ENCODE measurements around the gene DTNB. TPM values are rescaled to one million over a fixed set of nuclear protein-coding genes. Genes with fewer than 3 reads are reported as not detected.

DTNB gene
- total and polyA plus RNA-seq, 10 of the 15 experiments (the other 5 are each of a cell fraction or from before 2014, with no cell fraction given) = 4.5 to 30.6 (median 11.9) TPM

DNA sequence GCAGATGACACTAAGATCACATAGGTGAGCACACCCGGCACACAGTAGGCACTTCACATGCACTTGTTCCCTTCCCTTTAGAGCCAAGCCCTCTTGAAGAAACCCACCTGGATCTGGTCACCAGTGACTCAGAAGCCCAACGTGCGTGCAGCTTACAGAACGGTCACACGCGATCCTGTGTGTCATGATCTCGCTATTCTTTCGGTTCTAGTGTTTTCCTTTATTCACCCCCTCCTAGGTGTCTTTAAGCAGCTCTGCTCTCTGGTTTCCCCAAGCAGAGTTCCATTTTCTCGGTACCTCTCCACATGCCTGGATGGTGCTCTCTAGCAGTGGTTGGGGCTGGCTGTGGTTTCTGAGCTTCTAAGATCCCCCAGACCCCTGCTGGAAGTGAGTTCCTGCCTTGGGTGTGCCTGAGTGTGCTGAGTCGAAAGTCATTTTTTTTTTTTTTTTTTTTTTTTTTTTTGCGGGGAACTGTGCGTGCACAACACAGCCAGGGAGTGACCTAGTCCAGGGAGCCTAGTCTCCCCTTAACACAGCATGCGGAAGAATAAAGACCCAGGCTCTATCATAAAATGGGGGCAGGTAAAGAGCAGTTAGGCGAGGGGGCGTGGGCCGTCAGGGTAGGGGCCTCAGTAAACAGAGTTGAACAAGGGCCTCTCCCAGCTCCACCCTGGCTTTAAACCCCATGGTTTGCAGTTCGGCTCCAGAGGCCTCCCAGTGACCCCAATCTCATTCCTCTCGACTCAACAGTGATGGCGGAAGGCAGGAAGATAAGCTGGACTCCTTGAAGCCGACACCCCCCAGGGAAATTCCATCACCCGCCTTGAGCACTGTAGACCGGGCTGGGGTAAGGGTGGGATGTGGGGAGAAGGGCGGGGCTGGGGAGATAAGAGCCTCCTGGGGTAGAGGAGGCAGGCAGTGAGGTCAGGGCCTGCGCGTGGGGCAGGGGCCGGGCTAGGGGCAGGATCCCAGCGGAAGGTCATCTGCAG lies 301.8 kb downstream of the DTNB start:
- Histone ChIP-seq H3K27ac (ENCODE audit: control insufficient read depth, insufficient read depth) (no peak overlapping the region), H3K79me2 (ENCODE audit: control insufficient read depth, insufficient read depth, low read length) (no peaks in the 10 kb centered on the region), H3K4me3 (no peak overlapping the region), H3K9ac (ENCODE audit: control insufficient read depth, insufficient read depth, low read length) (no peak overlapping the region), H4K20me1 (ENCODE audit: control insufficient read depth, insufficient read depth) (no peaks in the 10 kb centered on the region), H3K9me3 (replicated peaks; ENCODE audit: control insufficient read depth, insufficient read depth, low read length) (no peaks in the 10 kb centered on the region), H3K4me1 (ENCODE audit: control insufficient read depth, insufficient read depth, low read length) (peaks cover 5% of the 10 kb centered on the region), H3K27me3 (replicated peaks in 1 of 2; ENCODE audit: control insufficient read depth in 2 of 2, insufficient read depth in 2 of 2, low read length in 1 of 2) (no peaks in the 10 kb centered on the region), H2AFZ (ENCODE audit: control insufficient read depth, low read depth, low read length) (no peak overlapping the region), H3K4me2 (ENCODE audit: control insufficient read depth, insufficient read depth) (no peak overlapping the region), H3K36me3 (ENCODE audit: control insufficient read depth in 2 of 2, insufficient read depth in 2 of 2, low read length in 1 of 2) (no peaks in the 10 kb centered on the region)
- ATAC-seq (no peak), DNase-seq (ENCODE audit: low read depth, low spot score) (no peak), FAIRE-seq (no peak)
- no TSS peak for BruUV-seq (replicated peaks)
- no peak for TF ChIP-seq STAT1 (conservative IDR thresholded peaks at IDR 0.05)
- no peak for TF ChIP-seq NRF1 (conservative IDR thresholded peaks at IDR 0.05; ENCODE audit: low read depth, low read length)
- TF ChIP-seq MYC (IDR thresholded peaks at IDR 0.05; ENCODE audit: insufficient read depth, insufficient read length, insufficient replicate concordance, low read length, severe bottlenecking) = no peak
- no peak for TF ChIP-seq SMARCA5 (IDR thresholded peaks at IDR 0.05)
- no peak for TF ChIP-seq CREM (IDR thresholded peaks at IDR 0.05; ENCODE audit: low read depth)
- TF ChIP-seq, protein P1, sequence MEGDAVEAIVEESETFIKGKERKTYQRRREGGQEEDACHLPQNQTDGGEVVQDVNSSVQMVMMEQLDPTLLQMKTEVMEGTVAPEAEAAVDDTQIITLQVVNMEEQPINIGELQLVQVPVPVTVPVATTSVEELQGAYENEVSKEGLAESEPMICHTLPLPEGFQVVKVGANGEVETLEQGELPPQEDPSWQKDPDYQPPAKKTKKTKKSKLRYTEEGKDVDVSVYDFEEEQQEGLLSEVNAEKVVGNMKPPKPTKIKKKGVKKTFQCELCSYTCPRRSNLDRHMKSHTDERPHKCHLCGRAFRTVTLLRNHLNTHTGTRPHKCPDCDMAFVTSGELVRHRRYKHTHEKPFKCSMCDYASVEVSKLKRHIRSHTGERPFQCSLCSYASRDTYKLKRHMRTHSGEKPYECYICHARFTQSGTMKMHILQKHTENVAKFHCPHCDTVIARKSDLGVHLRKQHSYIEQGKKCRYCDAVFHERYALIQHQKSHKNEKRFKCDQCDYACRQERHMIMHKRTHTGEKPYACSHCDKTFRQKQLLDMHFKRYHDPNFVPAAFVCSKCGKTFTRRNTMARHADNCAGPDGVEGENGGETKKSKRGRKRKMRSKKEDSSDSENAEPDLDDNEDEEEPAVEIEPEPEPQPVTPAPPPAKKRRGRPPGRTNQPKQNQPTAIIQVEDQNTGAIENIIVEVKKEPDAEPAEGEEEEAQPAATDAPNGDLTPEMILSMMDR (IDR thresholded peaks at IDR 0.05 in 2 of 3, conservative IDR thresholded peaks at IDR 0.05 in 1 of 3; ENCODE audit: control insufficient read depth in 2 of 3, extremely low read depth in 1 of 3, insufficient read depth in 1 of 3, low read depth in 3 of 3, low read length in 3 of 3) = no peak
- TF ChIP-seq NFIC (IDR thresholded peaks at IDR 0.05; ENCODE audit: low read depth, low read length) = no peak
- no peak for TF ChIP-seq TCF7 (IDR thresholded peaks at IDR 0.05; ENCODE audit: borderline replicate concordance)
- no peak for TF ChIP-seq YBX1 (IDR thresholded peaks at IDR 0.05)
- TF ChIP-seq ZNF622 (IDR thresholded peaks at IDR 0.05) = no peak
- TF ChIP-seq, protein P2, sequence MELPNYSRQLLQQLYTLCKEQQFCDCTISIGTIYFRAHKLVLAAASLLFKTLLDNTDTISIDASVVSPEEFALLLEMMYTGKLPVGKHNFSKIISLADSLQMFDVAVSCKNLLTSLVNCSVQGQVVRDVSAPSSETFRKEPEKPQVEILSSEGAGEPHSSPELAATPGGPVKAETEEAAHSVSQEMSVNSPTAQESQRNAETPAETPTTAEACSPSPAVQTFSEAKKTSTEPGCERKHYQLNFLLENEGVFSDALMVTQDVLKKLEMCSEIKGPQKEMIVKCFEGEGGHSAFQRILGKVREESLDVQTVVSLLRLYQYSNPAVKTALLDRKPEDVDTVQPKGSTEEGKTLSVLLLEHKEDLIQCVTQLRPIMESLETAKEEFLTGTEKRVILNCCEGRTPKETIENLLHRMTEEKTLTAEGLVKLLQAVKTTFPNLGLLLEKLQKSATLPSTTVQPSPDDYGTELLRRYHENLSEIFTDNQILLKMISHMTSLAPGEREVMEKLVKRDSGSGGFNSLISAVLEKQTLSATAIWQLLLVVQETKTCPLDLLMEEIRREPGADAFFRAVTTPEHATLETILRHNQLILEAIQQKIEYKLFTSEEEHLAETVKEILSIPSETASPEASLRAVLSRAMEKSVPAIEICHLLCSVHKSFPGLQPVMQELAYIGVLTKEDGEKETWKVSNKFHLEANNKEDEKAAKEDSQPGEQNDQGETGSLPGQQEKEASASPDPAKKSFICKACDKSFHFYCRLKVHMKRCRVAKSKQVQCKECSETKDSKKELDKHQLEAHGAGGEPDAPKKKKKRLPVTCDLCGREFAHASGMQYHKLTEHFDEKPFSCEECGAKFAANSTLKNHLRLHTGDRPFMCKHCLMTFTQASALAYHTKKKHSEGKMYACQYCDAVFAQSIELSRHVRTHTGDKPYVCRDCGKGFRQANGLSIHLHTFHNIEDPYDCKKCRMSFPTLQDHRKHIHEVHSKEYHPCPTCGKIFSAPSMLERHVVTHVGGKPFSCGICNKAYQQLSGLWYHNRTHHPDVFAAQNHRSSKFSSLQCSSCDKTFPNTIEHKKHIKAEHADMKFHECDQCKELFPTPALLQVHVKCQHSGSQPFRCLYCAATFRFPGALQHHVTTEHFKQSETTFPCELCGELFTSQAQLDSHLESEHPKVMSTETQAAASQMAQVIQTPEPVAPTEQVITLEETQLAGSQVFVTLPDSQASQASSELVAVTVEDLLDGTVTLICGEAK (IDR thresholded peaks at IDR 0.05; ENCODE audit: borderline replicate concordance) = no peak
- TF ChIP-seq CHD1 (IDR thresholded peaks at IDR 0.05; ENCODE audit: low read depth, low read length) = no peak
- no peak for TF ChIP-seq MXI1 (IDR thresholded peaks at IDR 0.05; ENCODE audit: low read depth, low read length)
- no peak for TF ChIP-seq TCF12 (IDR thresholded peaks at IDR 0.05; ENCODE audit: low read depth, low read length)
- no peak for TF ChIP-seq BACH1 (IDR thresholded peaks at IDR 0.05; ENCODE audit: borderline replicate concordance)
- POLR2A ChIA-PET = interaction anchor here (0.6 to 2.4 kb wide), 2 partner anchors 9 to 149 kb away, joined by 3 to 11 read pairs; no protein-coding TSS in a partner anchor
- RAD21 ChIA-PET (ENCODE audit: unreplicated experiment) = interaction anchor here (0.8 kb wide), 1 partner anchor 71 kb away, joined by 5 read pairs; no protein-coding TSS in a partner anchor
- intact Hi-C loops (cut with micrococcal nuclease; ENCODE audit: unreplicated experiment) (no loop called here), in situ Hi-C loops (cut with MboI) (no loop called here)
- whole genome bisulfite sequencing (ENCODE audit: insufficient coverage, insufficient replicate concordance, low lambda C conversion rate, missing lambda C conversion rate) = 95% methylated on average over 20 of the region's 27 CpGs
- CTCF ChIA-PET = interaction anchor here (1.1 to 1.8 kb wide), 2 partner anchors 9 to 236 kb away, joined by 3 to 7 read pairs; no protein-coding TSS in a partner anchor
- SMC1A ChIA-PET (ENCODE audit: uncharacterized antibody, unreplicated experiment) = interaction anchor here (0.9 kb wide), 1 partner anchor 31 kb away, joined by 3 read pairs; no protein-coding TSS in a partner anchor

All from GM12878 (cell line).